HepG2 (cell line): ENCODE results near the gene ERC1. TPM values are rescaled to one million over a fixed set of nuclear protein-coding genes. Genes with fewer than 3 reads are reported as not detected.

Source experiments
- AHDC1 ChIP-seq: sonication (generic); formaldehyde crosslinking; IDR thresholded peaks from 2 replicates; pipeline ENCODE4 v1.5.1; 2020; ENCODE audit warnings: mild to moderate bottlenecking, missing genetic modification reagents, borderline replicate concordance
- ETV5 ChIP-seq: IDR thresholded peaks from 2 replicates; pipeline ENCODE4 v1.6.1; 2018; ENCODE audit warnings: missing biosample characterization, missing genetic modification reagents, inconsistent platforms, borderline replicate concordance
- TBX2 ChIP-seq: sonication (generic); formaldehyde crosslinking; IDR thresholded peaks from 2 replicates; pipeline ENCODE4 v1.5.0; 2020; ENCODE audit warnings: missing genetic modification reagents, mild to moderate bottlenecking, borderline replicate concordance
- U2AF2 ChIP-seq: fragments of 200-400 bp; formaldehyde crosslinking; IDR thresholded peaks from 2 replicates; pipeline ENCODE4 v1.6.1; 2017; ENCODE audit warnings: low read depth, mild to moderate bottlenecking, low read length
- ZMYM2 ChIP-seq: sonication (generic); formaldehyde crosslinking; IDR thresholded peaks from 2 replicates; pipeline ENCODE4 v1.8.0; 2022; ENCODE audit warnings: mild to moderate bottlenecking, missing genetic modification reagents
- ZNF850 ChIP-seq: sonication (generic); formaldehyde crosslinking; conservative IDR thresholded peaks from 2 replicates; pipeline ENCODE4 v1.9.0; 2021; ENCODE audit warnings: mild to moderate bottlenecking, missing genetic modification reagents
- polyA plus RNA-seq, 8 experiments: library from polyadenylated mRNA; depleted of rRNA in 3 of 8; stranded (reverse) in 7 of 8; unstranded in 1 of 8; fragments of >200 nt; fragmentation: Illumina TruSeq in 4 of 8; extraction: Trizol in 4 of 8; gene quantifications; 2 replicates each; pipeline versions ENCODE4 v1.2.1 to v1.2.3, GENCODE V29; 2011 to 2016; ENCODE audit warnings: low read depth in 4 of 8, missing spikeins in 1 of 8, mixed read lengths in 1 of 8; ENCODE audit not compliant: insufficient read depth in 1 of 8
- total RNA-seq, 5 experiments: library from RNA; depleted of rRNA; stranded (reverse); fragments of >200 nt; fragmentation: Illumina TruSeq; extraction: Trizol; gene quantifications; 2 replicates each; pipeline ENCODE4 v1.2.3, GENCODE V29; 2016; ENCODE audit warnings: low read depth in 1 of 5
- TF ChIP-seq, protein P1 (sequence below): IDR thresholded peaks from 2 replicates; pipeline ENCODE4 v1.6.1; 2016
- TF ChIP-seq, protein P2 (sequence below): IDR thresholded peaks from 2 replicates; pipeline ENCODE4 v1.6.1; 2018; ENCODE audit warnings: missing genetic modification reagents
- TF ChIP-seq, protein P3 (sequence below): sonication (generic); formaldehyde crosslinking; IDR thresholded peaks from 2 replicates; pipeline ENCODE4 v1.5.0; 2020; ENCODE audit warnings: mild to moderate bottlenecking, missing genetic modification reagents

Gene ERC1
- total and polyA plus RNA-seq, 2 of the 13 experiments (the other 11 are each of a cell fraction or from before 2014, with no cell fraction given), result 6.1 to 12.4 TPM

DNA sequence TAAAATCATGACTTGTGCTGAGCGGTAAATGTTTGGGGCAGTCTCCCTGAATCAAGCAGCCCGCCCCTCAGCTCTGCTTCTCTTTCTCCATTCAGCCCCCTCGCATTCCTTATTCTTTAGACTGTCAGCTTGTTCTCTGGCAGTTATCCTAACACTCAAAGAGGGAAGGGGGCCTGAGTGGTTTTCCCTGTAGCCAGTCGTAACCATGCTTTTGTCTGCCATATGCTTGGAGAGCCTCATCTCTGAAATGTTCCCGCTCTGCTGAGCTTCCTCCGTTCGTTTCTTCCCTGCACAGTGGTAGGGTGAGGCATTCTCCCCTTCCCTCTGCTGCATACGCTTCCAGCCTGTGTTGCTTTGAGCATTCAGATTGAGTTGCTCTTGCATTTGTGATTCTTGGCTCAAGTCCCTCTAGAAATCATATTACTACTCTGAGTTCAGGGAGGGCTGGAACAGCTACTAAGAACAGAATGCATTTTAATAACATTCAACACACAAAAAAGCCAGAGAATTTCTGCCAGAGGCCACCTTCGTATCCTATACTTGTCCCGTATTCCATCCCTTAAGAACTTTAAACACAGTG lies 483.6 kb downstream of the ERC1 start (continued):
- TF ChIP-seq U2AF2 (no peak), ETV5 (CRISPR knock-in tag) (no peak), AHDC1 (no peak), TBX2 (CRISPR knock-in tag) (no peak), ZMYM2 (CRISPR knock-in tag) (no peak), ZNF850 (CRISPR knock-in tag) (no peak)
- TF ChIP-seq, protein P1, sequence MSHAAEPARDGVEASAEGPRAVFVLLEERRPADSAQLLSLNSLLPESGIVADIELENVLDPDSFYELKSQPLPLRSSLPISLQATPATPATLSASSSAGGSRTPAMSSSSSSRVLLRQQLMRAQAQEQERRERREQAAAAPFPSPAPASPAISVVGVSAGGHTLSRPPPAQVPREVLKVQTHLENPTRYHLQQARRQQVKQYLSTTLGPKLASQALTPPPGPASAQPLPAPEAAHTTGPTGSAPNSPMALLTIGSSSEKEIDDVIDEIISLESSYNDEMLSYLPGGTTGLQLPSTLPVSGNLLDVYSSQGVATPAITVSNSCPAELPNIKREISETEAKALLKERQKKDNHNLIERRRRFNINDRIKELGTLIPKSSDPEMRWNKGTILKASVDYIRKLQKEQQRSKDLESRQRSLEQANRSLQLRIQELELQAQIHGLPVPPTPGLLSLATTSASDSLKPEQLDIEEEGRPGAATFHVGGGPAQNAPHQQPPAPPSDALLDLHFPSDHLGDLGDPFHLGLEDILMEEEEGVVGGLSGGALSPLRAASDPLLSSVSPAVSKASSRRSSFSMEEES (CRISPR knock-in tag), result no peak
- TF ChIP-seq, protein P2, sequence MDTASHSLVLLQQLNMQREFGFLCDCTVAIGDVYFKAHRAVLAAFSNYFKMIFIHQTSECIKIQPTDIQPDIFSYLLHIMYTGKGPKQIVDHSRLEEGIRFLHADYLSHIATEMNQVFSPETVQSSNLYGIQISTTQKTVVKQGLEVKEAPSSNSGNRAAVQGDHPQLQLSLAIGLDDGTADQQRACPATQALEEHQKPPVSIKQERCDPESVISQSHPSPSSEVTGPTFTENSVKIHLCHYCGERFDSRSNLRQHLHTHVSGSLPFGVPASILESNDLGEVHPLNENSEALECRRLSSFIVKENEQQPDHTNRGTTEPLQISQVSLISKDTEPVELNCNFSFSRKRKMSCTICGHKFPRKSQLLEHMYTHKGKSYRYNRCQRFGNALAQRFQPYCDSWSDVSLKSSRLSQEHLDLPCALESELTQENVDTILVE (CRISPR knock-in tag), result no peak
- TF ChIP-seq, protein P3, sequence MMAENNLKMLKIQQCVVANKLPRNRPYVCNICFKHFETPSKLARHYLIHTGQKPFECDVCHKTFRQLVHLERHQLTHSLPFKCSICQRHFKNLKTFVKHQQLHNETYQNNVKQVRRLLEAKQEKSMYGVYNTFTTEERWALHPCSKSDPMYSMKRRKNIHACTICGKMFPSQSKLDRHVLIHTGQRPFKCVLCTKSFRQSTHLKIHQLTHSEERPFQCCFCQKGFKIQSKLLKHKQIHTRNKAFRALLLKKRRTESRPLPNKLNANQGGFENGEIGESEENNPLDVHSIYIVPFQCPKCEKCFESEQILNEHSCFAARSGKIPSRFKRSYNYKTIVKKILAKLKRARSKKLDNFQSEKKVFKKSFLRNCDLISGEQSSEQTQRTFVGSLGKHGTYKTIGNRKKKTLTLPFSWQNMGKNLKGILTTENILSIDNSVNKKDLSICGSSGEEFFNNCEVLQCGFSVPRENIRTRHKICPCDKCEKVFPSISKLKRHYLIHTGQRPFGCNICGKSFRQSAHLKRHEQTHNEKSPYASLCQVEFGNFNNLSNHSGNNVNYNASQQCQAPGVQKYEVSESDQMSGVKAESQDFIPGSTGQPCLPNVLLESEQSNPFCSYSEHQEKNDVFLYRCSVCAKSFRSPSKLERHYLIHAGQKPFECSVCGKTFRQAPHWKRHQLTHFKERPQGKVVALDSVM, result no peak
